IMR-90 (cell line): ENCODE results near the gene KRTAP9-3. TPM values are rescaled to one million over a fixed set of nuclear protein-coding genes. Genes with fewer than 3 reads are reported as not detected.

Experiments used
- ATAC-seq: fragments of 200-7000 bp; cut with Tn5 transposase; 2 replicates; pipeline ENCODE4 v1.9.1; 2020; ENCODE audit warnings: low read depth, mild to moderate bottlenecking, moderate library complexity
- BruUV-seq: library from RNA; stranded (reverse); fragments of 400-500 nt; replicated peaks from 2 replicates; lab custom pipeline; 2021; lab: Mats Ljungman, UMichigan
- CTCF ChIA-PET: fragments of 300-600 bp; formaldehyde crosslinking; extraction: SDS; loops from one replicate; lab custom pipeline; 2021; ENCODE audit warnings: antibody characterized with exemption; lab: Yijun Ruan, JAX
- POLR2A ChIA-PET: fragments of 300-600 bp; sonication (Branson Sonifier 250); formaldehyde crosslinking; loops from one replicate; lab custom pipeline; 2022; ENCODE audit warnings: antibody characterized with exemption; ENCODE audit not compliant: unreplicated experiment; lab: Charles Lee
- DNase-seq: peaks from one replicate; pipeline ENCODE4 v3.0.0; 2013
- H2AFZ ChIP-seq: replicated peaks from 2 replicates; pipeline ENCODE3; 2013; ENCODE audit warnings: low read length, mild to moderate bottlenecking; ENCODE audit not compliant: poor library complexity
- H2AK5ac ChIP-seq: 2 replicates; pipeline ENCODE4 v1.6.1; 2013; ENCODE audit warnings: low read depth, low read length, inconsistent platforms
- H2AK9ac ChIP-seq: replicated peaks from 2 replicates; pipeline ENCODE3; 2013; ENCODE audit warnings: mild to moderate bottlenecking, low read depth, low read length, moderate library complexity; ENCODE audit not compliant: poor library complexity
- H2BK120ac ChIP-seq: 2 replicates; pipeline ENCODE4 v1.6.1; 2013; ENCODE audit warnings: low read depth, low read length, inconsistent platforms
- H2BK15ac ChIP-seq: 3 replicates; pipeline ENCODE4 v1.6.1; 2013; ENCODE audit warnings: low read depth, low read length, inconsistent platforms
- H2BK20ac ChIP-seq: 2 replicates; pipeline ENCODE4 v1.6.1; 2013; ENCODE audit warnings: low read depth, mild to moderate bottlenecking, inconsistent platforms, low read length, moderate library complexity
- H2BK5ac ChIP-seq: 2 replicates; pipeline ENCODE4 v1.6.1; 2013; ENCODE audit warnings: mild to moderate bottlenecking, low read depth, low read length, inconsistent platforms; ENCODE audit not compliant: poor library complexity, severe bottlenecking
- H3K14ac ChIP-seq: replicated peaks from 2 replicates; pipeline ENCODE4 v1.6.1; 2013; ENCODE audit warnings: low read depth, low read length, inconsistent platforms
- H3K18ac ChIP-seq: 2 replicates; pipeline ENCODE4 v1.6.1; 2013; ENCODE audit warnings: low read depth, low read length, control low read depth
- H3K23ac ChIP-seq: 2 replicates; pipeline ENCODE4 v1.6.1; 2013; ENCODE audit warnings: low read depth, low read length, inconsistent platforms
- H3K27ac ChIP-seq: 2 replicates; pipeline ENCODE4 v1.5.1; 2013; ENCODE audit warnings: mild to moderate bottlenecking, control low read depth, low read length; ENCODE audit not compliant: insufficient read depth
- H3K27me3 ChIP-seq: 2 replicates; pipeline ENCODE4 v1.6.1; 2013; ENCODE audit warnings: low read length; ENCODE audit not compliant: control insufficient read depth, insufficient read depth
- H3K36me3 ChIP-seq: 2 replicates; pipeline ENCODE4 v1.6.1; 2013; ENCODE audit warnings: low read length, mixed read lengths; ENCODE audit not compliant: control insufficient read depth, insufficient read depth
- H3K4ac ChIP-seq: 2 replicates; pipeline ENCODE4 v1.6.1; 2013; ENCODE audit warnings: low read depth, low read length, inconsistent platforms
- H3K4me1 ChIP-seq: 2 replicates; pipeline ENCODE4 v1.6.1; 2013; ENCODE audit warnings: low read length, mixed read lengths; ENCODE audit not compliant: control insufficient read depth, insufficient read depth
- H3K4me2 ChIP-seq: 2 replicates; pipeline ENCODE4 v1.6.1; 2013; ENCODE audit warnings: low read depth, mild to moderate bottlenecking, control low read depth, low read length, moderate library complexity
- H3K4me3 ChIP-seq: 2 replicates; pipeline ENCODE4 v1.5.1; 2013; ENCODE audit warnings: low read depth, mild to moderate bottlenecking, control low read depth, low read length, moderate library complexity; ENCODE audit not compliant: insufficient read depth
- H3K56ac ChIP-seq: 2 replicates; pipeline ENCODE4 v1.6.1; 2013; ENCODE audit warnings: low read length, inconsistent platforms; ENCODE audit not compliant: insufficient read depth; ENCODE audit errors: extremely low read depth
- H3K79me1 ChIP-seq, 2 experiments: 2 replicates each; pipeline ENCODE4 v1.6.1; 2013; ENCODE audit warnings: low read length in 2 of 2, inconsistent platforms in 1 of 2, low read depth in 1 of 2
- H3K9ac ChIP-seq: 2 replicates; pipeline ENCODE4 v1.6.1; 2013; ENCODE audit warnings: low read depth, low read length, control low read depth
- H3K9me1 ChIP-seq: 2 replicates; pipeline ENCODE4 v1.6.1; 2013; ENCODE audit warnings: low read length, inconsistent platforms; ENCODE audit not compliant: insufficient read depth
- H3K9me3 ChIP-seq: 2 replicates; pipeline ENCODE4 v1.6.1; 2013; ENCODE audit warnings: low read length; ENCODE audit not compliant: control insufficient read depth, insufficient read depth
- H4K20me1 ChIP-seq: 2 replicates; pipeline ENCODE4 v1.6.1; 2013; ENCODE audit warnings: low read length, inconsistent platforms; ENCODE audit not compliant: insufficient read depth
- H4K5ac ChIP-seq: 2 replicates; pipeline ENCODE4 v1.6.1; 2013; ENCODE audit warnings: mild to moderate bottlenecking, low read depth, low read length, control low read depth
- H4K8ac ChIP-seq, 2 experiments: 2 replicates each; pipeline ENCODE4 v1.6.1; 2013; ENCODE audit warnings: low read depth in 2 of 2, low read length in 2 of 2, control low read depth in 1 of 2, inconsistent platforms in 1 of 2
- H4K91ac ChIP-seq: 2 replicates; pipeline ENCODE4 v1.6.1; 2013; ENCODE audit warnings: low read depth, low read length, inconsistent platforms; ENCODE audit not compliant: insufficient read depth
- CHD1 ChIP-seq: IDR thresholded peaks from 2 replicates; pipeline ENCODE4 v1.6.1; 2012; ENCODE audit warnings: low read depth, low read length, improper control_type of control experiment
- NFE2L2 ChIP-seq: fragments of 150-350 bp; IDR thresholded peaks from 2 replicates; pipeline ENCODE4 v1.6.1; 2016; ENCODE audit warnings: low read depth, mild to moderate bottlenecking, low read length
- WGBS, 2 experiments: methylation state at CpG; one replicate each; pipeline versions ENCODE4 v1.1.5 to v1.1.7; 2013; ENCODE audit warnings: missing lambda C conversion rate in 2 of 2; ENCODE audit not compliant: insufficient read length in 1 of 2; ENCODE audit errors: extremely low coverage in 2 of 2; 5-methylcytosine and 5-hydroxymethylcytosine counted together
- dilution Hi-C: fragments of 300-500 bp; cut with HindIII; formaldehyde crosslinking; loops from one replicate; pipeline ENCODE4 v1.14.3; 2018; ENCODE audit warnings: low sequenced_read_pairs; ENCODE audit not compliant: unreplicated experiment
- in situ Hi-C: fragments of 300-500 bp; cut with MboI; formaldehyde crosslinking; loops from 3 replicates; pipeline ENCODE4 v1.14.3; 2019; ENCODE audit warnings: low sequenced_read_pairs, inconsistent platforms, mixed read lengths
- intact Hi-C: fragments of 100-400 bp; cut with micrococcal nuclease; formaldehyde crosslinking; loops from 2 replicates; pipeline ENCODE4 v1.10.0; 2022
- polyA plus RNA-seq, 3 experiments: library from polyadenylated mRNA; depleted of rRNA; stranded (reverse); fragments of >200 nt; gene quantifications; 2 replicates each; pipeline ENCODE4 v1.2.3, GENCODE V29; 2012; ENCODE audit warnings: low replicate concordance in 1 of 3
- total RNA-seq: library from RNA; depleted of rRNA; stranded (reverse); fragments of >200 nt; gene quantifications from 2 replicates; pipeline ENCODE4 v1.2.3, GENCODE V29; 2012

The KRTAP9-3 gene
- total and polyA plus RNA-seq, 2 of the 4 experiments (the other 2 are of a cell fraction): not detected

DNA sequence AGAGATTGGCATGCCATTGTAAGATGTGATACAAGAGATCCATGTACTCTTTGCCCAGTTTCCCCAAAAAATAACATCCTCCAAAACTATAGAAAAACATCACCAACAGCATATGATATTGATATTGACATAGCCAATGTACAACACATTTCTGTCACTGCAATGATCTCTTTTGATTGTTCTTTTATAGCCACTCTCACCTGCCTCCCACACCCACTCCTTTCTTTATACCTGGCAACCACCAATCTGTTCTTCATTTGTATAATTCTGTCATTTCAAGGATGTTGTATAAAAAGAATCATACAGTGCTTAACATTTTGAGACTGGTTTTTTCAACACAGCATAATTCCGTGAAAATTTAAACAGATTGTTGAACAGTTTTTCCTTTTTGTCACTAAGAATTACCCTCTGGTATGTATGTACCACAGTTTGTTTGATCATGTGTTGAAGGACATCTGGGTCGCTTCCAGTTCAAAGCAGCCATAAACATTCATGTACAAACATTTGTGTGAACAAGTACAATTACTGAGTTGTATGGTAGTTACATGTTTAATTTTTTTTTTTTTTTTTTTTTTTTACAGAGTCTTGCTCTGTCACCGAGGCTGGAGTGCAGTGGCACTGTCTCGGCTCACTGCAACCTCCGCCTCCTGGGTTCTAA, 32.7 kb upstream of the KRTAP9-3 start:
- Histone ChIP-seq H3K27me3 (no peaks in the 10 kb centered on the region), H3K9me3 (no peaks in the 10 kb centered on the region), H2BK20ac (no peak overlapping the region), H4K8ac (no peak overlapping the region), H2BK120ac (no peak overlapping the region), H4K20me1 (no peaks in the 10 kb centered on the region), H3K4me2 (no peak overlapping the region), H3K9ac (no peak overlapping the region), H2AFZ (no peak overlapping the region), H3K9me1 (no peaks in the 10 kb centered on the region), H3K27ac (no peak overlapping the region), H3K4ac (no peak overlapping the region), H3K23ac (no peak overlapping the region), H3K79me1 (no peaks in the 10 kb centered on the region), H2AK9ac (no peak overlapping the region), H2BK5ac (no peak overlapping the region), H3K36me3 (no peaks in the 10 kb centered on the region), H2BK15ac (no peak overlapping the region), H3K4me1 (no peaks in the 10 kb centered on the region), H4K5ac (no peak overlapping the region), H3K18ac (no peak overlapping the region), H3K4me3 (no peak overlapping the region), H4K91ac (no peak overlapping the region), H3K14ac (no peak overlapping the region), H3K56ac (no peak overlapping the region), H2AK5ac (no peak overlapping the region)
- POLR2A ChIA-PET: no interaction called here
- in situ Hi-C loops (no loop called here), intact Hi-C loops (no loop called here), dilution Hi-C loops (no loop called here)
- DNase-seq (no peak), ATAC-seq (no peak)
- BruUV-seq: no TSS peak
- CTCF ChIA-PET: interaction anchor here (1.0 kb wide), 1 partner anchor 9 kb away, joined by 3 read pairs; no protein-coding TSS in a partner anchor
- no peak for TF ChIP-seq CHD1
- no peak for TF ChIP-seq NFE2L2
- WGBS, 2 experiments: 60% methylated on average over 2 of the region's 5 CpGs; no CpG with 5 or more reads in 1 of the 2 experiments
